Left cardiac atrium (tissue), 4 donors: ENCODE results near the gene CEACAM16. TPM values are rescaled to one million over a fixed set of nuclear protein-coding genes. Genes with fewer than 3 reads are reported as not detected.
"Not testable (repeated sequence)": the region's sequence is repeated elsewhere in the genome, so short reads cannot be mapped to it uniquely, and the experiment has no call there.

ENCODE experiments used
- ATAC-seq, 2 donors: fragments of 200-7000 bp; cut with Tn5 transposase; one replicate each; pipeline ENCODE4 v1.9.1; 2020; ENCODE audit warnings: mild to moderate bottlenecking in 2 of 2, moderate library complexity in 2 of 2
- DNase-seq: peaks from one replicate; pipeline ENCODE4 v3.0.0-alpha.2; 2020
- intact Hi-C, 2 donors: fragments of 100-400 bp; cut with DNase I; formaldehyde crosslinking; loops; one replicate each; pipeline versions ENCODE4 v1.14.1 to v1.15.1; 2022 to 2023
- total RNA-seq, 2 donors: library from RNA; stranded (reverse); fragmentation: NEBNext Ultra II Directional; extraction: Animal tissue kit (Norgen Biotek cat#: 25700); gene quantifications; one replicate each; pipeline ENCODE4 v1.2.1, GENCODE V29; 2021
- donor health status: DM: no; HTN: yes; CAD: no.
- donor health status: DM: no; HTN: yes; CAD: no; lungs with severe emphysema.
- donor health status: DM: yes; HTN: yes; CAD: no.
- donor health status: Dilated cardiomyopathy.

The CEACAM16 gene
- total RNA-seq, 2 donors from 2014 or later = not detected

DNA sequence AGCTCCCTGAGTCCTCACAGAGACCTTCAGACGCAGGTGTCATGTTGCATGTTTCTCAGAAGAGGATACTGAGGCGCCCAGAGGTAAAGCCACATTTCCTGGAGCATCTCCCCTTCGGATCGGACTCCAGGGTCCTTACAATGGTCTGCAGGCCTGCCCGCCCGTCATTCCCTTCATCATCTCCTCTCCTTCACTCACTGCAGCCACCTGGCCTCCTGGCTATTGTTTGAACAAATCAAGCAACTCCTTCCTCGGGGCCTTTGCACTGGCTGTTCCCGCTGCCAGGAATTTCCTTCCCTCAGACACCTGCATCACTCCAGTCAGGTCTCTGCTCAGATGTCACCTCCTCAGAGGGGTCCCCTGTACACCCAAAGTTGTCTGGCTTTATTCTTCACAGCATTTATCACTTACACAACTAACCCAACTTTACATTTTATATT, 20.3 kb downstream of the CEACAM16 start:
- no peak for DNase-seq

DNA sequence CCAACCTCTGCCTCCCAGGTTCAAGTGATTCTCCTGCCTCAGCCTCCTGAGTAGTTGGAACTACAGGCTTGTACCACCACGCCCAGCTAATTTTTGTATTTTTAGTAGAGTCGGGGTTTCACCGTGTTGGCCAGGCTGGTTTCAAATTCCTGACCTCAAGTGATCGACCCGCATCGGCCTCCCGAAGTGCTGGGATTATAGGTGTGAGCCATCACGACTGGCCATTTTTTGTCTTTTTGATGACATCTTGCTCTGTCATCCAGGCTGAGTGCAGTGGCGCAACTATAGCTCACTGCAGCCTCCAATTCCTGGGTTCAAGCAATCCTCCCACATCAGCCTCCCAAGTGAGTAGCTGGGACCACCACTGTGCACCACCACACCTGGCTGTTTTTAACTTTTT, 21.4 kb downstream of the CEACAM16 start:
- ATAC-seq, DNase-seq: not testable (repeated sequence)
- intact Hi-C loops = loop anchor here (5.0 to 10.0 kb wide), 2 partner anchors 37 to 124 kb away; partner anchors contain the start of gene NECTIN2 (in 1 of the 2)

More for the DNA sequence above, 20.3 kb downstream of the CEACAM16 start:
- ATAC-seq = no peak
- intact Hi-C loops = loop anchor here in 1 of 2 donors (2.0 kb wide), 1 partner anchor 24 kb away; no protein-coding TSS in a partner anchor

DNA sequence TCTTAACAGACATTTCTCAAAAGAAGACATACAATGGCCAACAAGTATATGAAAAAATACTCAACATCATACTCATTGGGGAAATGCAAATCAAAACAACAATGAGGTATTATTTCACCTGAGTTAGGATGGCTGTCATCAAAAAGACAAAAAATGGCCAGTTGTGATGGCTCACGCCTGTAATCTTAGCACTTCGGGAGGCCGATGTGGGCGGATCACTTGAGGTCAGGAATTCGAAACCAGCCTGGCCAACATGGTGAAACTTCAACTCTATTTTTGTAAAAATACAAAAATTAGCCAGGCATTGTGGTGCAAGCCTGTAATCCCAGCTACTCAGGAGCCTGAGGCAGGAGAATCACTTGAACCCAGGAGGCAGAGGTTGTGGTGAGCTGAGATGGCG, 22.0 kb downstream of the CEACAM16 start:
- ATAC-seq (no peak), DNase-seq (no peak)
- intact Hi-C loops = loop anchor here (5.0 to 10.0 kb wide), 2 partner anchors 36 to 124 kb away; partner anchors contain the start of gene NECTIN2 (in 1 of the 2)

GRCh38 chr19:44721369-44721768, 22.4 kb downstream of the CEACAM16 start:
- ATAC-seq, DNase-seq: not testable (repeated sequence)
- intact Hi-C loops = loop anchor here (5.0 to 10.0 kb wide), 2 partner anchors 36 to 123 kb away; partner anchors contain the start of gene NECTIN2 (in 1 of the 2)

- intact Hi-C loops = loop anchor here (2.0 to 10.0 kb wide), 4 partner anchors 34 to 122 kb away; partner anchors contain the start of gene NECTIN2 (in 1 of the 2)
Observed at GRCh38 chr19:44722131-44723121, 23.5 kb downstream of the CEACAM16 start.

DNA sequence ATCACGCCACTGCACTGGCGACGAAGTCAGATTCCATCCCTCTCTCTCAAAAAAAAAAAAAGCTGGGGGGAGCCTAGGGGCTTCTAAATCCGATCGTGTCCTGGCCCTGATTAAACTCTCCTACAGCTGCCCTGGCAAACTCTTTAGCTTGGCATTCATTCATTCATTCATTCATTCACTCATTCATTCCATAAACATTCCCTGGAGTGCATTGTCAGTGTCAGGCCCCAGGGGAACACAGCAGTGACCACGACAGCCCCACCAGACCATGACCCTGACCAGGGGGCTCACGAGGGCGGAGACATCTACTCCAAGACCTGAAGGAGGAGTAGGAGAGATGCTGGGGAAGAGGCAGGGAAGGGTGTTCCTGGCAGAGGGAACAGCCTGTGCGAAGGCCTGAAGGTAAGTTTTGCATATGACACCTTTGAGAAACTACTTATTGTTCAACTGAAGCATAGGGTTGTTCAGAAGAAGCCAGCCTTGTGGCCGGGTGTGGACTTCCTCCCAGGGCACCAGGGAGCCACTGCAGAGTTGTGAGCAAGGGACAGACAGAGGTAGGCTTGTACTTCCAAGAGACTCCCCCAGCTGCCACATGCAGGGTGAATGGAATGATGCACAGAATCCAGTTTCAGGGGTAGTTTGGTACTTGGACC, 24.5 kb downstream of the CEACAM16 start:
- ATAC-seq = peak; percentile 9 to 19
- intact Hi-C loops = loop anchor here (2.0 to 10.0 kb wide), 4 partner anchors 34 to 121 kb away; partner anchors contain the start of gene NECTIN2 (in 1 of the 2)
- no peak for DNase-seq

More at GRCh38 chr19:44722131-44723121, 23.5 kb downstream of the CEACAM16 start:
- ATAC-seq = no peak
- DNase-seq = no peak

GRCh38 chr19:44723952-44724319, 25.0 kb downstream of the CEACAM16 start:
- ATAC-seq (peak; percentile 92), DNase-seq (peak; percentile 86)
- intact Hi-C loops = loop anchor here (1.0 to 10.0 kb wide), 5 partner anchors 33 to 121 kb away; partner anchors contain the start of gene NECTIN2 (in 1 of the 2)

DNA sequence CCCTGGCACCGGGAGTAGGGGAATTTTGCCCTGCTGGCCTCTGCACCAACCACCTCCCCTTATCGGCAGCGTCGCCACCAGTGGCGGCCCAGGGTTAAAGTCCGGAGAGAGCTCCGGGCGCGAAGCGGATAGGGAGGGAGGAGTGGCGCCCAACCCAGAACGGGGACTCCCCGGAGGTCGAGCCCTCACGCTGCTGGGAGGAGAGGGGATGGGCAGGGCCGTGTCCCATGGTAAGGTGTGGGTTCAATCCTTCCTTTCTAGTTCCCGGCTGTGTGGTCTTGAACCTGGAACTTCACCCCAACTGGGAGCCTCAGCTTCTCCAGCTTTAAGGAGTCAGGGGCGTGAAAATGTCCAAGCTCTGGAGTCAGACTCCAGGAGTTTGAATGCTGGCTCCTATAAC, 26.3 kb downstream of the CEACAM16 start:
- intact Hi-C loops = loop anchor here in 1 of 2 donors (10.0 kb wide), 1 partner anchor 120 kb away; the partner anchor contains the start of gene NECTIN2
- ATAC-seq (peak; percentile 44 to 64), DNase-seq (peak; percentile 62)

DNA sequence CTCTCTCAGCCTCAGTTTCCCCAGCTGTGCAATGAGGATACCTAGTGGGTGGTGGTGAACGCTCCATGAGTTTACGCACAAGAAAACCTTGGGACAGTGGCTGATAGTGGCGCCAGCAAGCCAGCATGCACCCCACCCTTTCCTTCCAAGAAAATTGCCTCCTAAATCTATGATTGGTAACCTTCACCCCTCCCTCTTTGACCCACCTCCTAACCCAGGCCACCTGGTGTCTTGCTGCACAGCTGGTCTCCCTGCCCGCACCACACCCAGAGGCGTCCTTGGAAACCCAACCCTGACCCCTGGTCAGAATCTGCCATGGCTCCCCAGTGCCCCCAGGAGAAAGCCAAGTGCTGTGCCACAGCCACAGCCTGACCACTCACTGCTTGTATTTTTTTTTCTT, 26.7 kb downstream of the CEACAM16 start:
- ATAC-seq (no peak), DNase-seq (no peak)
- intact Hi-C loops = loop anchor here in 1 of 2 donors (10.0 kb wide), 1 partner anchor 119 kb away; the partner anchor contains the start of gene NECTIN2

DNA sequence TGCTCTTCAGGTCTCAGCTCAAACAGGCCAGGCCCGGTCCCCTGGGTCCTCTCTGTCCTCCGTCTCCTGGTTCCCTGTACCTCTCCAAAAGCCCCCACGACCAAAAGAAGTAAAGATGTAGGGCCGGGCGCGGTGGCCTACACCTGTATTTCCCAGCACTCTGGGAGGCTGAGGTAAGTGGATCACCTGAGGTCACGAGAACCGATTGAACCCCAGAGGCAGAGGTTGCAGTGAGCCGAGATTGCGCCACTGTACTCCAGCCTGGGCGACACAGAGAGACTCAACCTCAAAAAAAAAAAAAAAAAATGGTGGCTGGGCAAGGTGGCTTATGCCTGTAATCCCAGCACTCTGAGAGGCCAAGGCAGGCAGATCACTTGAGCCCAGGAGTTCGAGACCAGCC, 27.5 kb downstream of the CEACAM16 start:
- intact Hi-C loops = loop anchor here in 1 of 2 donors (10.0 kb wide), 1 partner anchor 118 kb away; the partner anchor contains the start of gene NECTIN2
- no peak for ATAC-seq
- DNase-seq = no peak

- ATAC-seq (no peak), DNase-seq (no peak)
- intact Hi-C loops = loop anchor here in 1 of 2 donors (10.0 kb wide), 1 partner anchor 117 kb away; the partner anchor contains the start of gene NECTIN2
Observed at GRCh38 chr19:44728178-44728577, 29.2 kb downstream of the CEACAM16 start.

DNA sequence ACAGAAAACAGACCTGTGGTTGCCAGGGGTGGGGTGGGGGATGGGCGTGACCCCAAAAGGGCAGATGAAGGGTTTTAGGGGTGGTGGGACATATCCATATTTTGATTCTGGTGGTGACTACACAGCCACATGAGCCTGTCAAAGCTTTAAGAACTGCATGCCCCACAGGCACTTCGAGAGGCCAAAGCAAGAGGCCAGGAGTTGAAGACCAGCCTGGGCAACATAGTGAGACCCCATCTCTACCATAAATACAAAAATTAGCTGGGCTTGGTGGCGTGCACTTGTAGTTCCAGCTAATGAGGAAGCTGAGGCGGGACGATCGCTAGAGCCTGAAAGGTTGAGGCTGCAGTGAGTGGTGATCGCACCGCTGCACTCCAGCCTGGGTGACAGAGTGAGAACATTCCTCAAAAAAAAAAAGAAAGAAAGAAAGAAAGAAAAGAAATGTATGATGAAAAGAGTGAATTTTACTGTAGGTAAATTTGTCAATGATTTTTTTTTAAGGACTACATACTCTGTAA, 30.6 kb downstream of the CEACAM16 start:
- ATAC-seq (no peak), DNase-seq (no peak)
- intact Hi-C loops = loop anchor here in 1 of 2 donors (10.0 kb wide), 1 partner anchor 115 kb away; the partner anchor contains the start of gene NECTIN2

DNA sequence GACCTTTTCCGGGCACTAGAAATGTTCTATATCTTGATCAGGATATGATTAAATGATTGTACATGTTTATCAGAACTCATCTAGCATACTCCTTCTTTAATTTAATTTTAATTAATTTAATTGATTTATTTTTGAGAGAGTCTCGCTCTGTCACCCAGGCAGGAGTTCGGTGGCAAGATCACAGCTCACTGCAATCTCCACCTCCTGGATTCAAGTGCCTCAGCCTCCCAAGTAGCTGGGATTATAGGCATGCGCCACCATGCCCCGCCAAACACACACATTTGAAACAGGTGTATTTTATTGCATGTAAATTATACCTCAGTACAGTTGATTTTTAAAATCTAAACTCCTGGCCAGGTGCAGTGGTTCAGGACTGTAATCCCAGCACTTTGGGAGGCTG, 32.1 kb downstream of the CEACAM16 start:
- intact Hi-C loops = no loop called here
- ATAC-seq = no peak
- DNase-seq = peak; percentile 3

DNA sequence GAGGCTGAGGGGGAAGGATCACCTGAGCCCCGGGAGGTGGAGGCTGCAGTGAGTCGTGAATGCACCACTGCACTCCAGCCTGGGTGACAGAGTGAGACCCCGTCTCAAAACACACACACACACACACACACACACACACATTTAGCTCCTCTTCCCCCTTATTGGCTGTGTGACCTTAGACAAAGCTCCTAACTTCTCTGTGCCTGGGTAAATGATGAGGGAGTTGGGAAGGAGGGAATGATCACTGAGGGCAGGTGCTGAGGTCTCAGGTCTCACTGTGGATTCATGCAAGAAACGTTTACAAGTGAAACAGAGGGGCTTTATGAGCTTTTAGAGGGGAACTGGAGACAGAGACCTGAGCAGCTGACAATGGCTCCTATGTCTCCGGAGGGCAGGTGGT, 32.7 kb downstream of the CEACAM16 start:
- DNase-seq = no peak
- no peak for ATAC-seq

GRCh38 chr19:44732235-44733014, 33.5 kb downstream of the CEACAM16 start:
- intact Hi-C loops = no loop called here
- no peak for ATAC-seq
- DNase-seq = peak; percentile 14

More for the DNA sequence above, 32.7 kb downstream of the CEACAM16 start:
- intact Hi-C loops = no loop called here

DNA sequence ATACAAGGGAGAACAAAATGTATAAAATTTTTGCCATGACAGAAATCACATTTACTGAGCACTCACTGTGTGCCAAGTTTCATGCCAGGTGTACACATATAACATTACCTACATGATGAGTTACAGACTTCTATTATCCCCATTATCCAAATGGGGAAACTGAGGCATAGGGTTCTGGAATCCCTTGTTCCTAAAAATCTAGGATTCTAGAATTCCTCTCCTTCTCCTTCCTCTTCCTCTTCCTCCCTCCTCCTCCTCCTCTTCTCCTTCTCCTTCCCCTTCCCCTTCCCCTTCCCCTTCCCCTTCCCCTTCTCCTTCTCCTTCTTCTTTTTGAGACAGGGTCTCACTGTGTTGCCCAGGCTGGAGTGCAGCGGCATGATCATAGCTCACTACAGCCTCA, 35.4 kb downstream of the CEACAM16 start:
- ATAC-seq = no peak
- intact Hi-C loops = no loop called here

DNA sequence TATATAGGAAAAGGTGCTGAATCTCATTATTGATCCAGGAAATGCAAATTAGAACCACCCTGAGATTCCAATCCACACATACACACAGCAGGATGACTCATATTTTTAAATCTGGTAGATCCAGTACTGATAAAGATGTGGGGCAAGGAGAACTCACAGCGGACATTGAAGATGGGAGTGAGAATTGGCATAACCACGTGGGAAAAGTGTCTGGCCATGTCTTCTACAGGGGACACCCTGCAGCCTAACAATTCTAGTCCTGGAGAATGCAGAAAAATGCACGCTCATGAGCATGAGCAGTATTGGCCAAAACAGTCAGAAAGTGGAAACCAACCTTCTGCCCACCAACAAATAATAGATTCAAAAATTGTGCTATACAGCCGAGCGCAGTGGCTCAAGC, 36.1 kb downstream of the CEACAM16 start:
- DNase-seq = no peak
- intact Hi-C loops = no loop called here
- ATAC-seq = no peak

More for the DNA sequence above, 35.4 kb downstream of the CEACAM16 start:
- no peak for DNase-seq
